ENCODE measurements around the gene DENND6A.

- no peak for TF ChIP-seq CTCF (conservative IDR thresholded peaks at IDR 0.05)
- TF ChIP-seq ZFX (IDR thresholded peaks at IDR 0.05), result no peak
These were observed 16.2 kb upstream of the DENND6A start for GRCh38 chr3:57709031-57709430.
